B cell (primary cell): ENCODE results near the gene SRSF10. TPM values are rescaled to one million over a fixed set of nuclear protein-coding genes. Genes with fewer than 3 reads are reported as not detected.

Experiments used
- ATAC-seq: fragments of 200-7000 bp; cut with Tn5 transposase; one replicate; pipeline ENCODE4 v1.10.0; 2021; ENCODE audit warnings: low read depth, mild to moderate bottlenecking, moderate number of reproducible peaks, moderate library complexity
- CTCF ChIA-PET: fragments of 350-600 bp; sonication (Branson Sonifier 250); formaldehyde crosslinking; loops from one replicate; lab custom pipeline; 2021; ENCODE audit warnings: antibody characterized with exemption, inconsistent platforms; lab: Charles Lee
- POLR2A ChIA-PET: fragments of 350-600 bp; sonication (Branson Sonifier 250); formaldehyde crosslinking; loops from one replicate; lab custom pipeline; 2021; ENCODE audit warnings: antibody characterized with exemption; lab: Charles Lee
- DNase-seq: peaks from one replicate; pipeline ENCODE4 v3.0.0; 2013
- H2AFZ ChIP-seq: 2 replicates; pipeline ENCODE4 v1.6.1; 2012; ENCODE audit warnings: mild to moderate bottlenecking, low read depth, low read length; ENCODE audit not compliant: insufficient read depth, poor library complexity, severe bottlenecking
- H3K27ac ChIP-seq, 2 donors: 1 replicate in 1 of 2; 2 replicates in 1 of 2; pipeline ENCODE4 v1.5.1; 2012 to 2013; ENCODE audit warnings: low read length in 2 of 2, mild to moderate bottlenecking in 2 of 2, moderate library complexity in 1 of 2
- H3K27me3 ChIP-seq, 4 experiments: fragments of 200-600 bp in 1 of 4; sonication (generic) in 1 of 4; replicated peaks in 1 of 4; 1 replicate in 2 of 4; 2 replicates in 2 of 4; pipeline versions ENCODE4 v1.6.1 to v1.7.0; 2013 to 2016; ENCODE audit warnings: low read length in 3 of 4, mild to moderate bottlenecking in 2 of 4, mixed read lengths in 1 of 4, moderate library complexity in 1 of 4; ENCODE audit not compliant: insufficient read depth in 4 of 4, control insufficient read depth in 3 of 4; ENCODE audit errors: control extremely low read depth in 1 of 4
- H3K36me3 ChIP-seq, 2 experiments: replicated peaks in 1 of 2; 1 replicate in 1 of 2; 2 replicates in 1 of 2; pipeline versions ENCODE4 v1.6.1 to v1.7.1; 2013; ENCODE audit warnings: low read length in 1 of 2; ENCODE audit not compliant: insufficient read depth in 2 of 2, control insufficient read depth in 1 of 2; ENCODE audit errors: control extremely low read depth in 1 of 2, extremely low read depth in 1 of 2
- H3K4me1 ChIP-seq, 2 donors: fragments of 200-600 bp in 1 of 2; sonication (generic) in 1 of 2; 1 replicate in 1 of 2; 2 replicates in 1 of 2; pipeline versions ENCODE4 v1.5.1 to v1.6.1; 2013 to 2017; ENCODE audit warnings: low read length in 2 of 2; ENCODE audit not compliant: control insufficient read depth in 2 of 2, insufficient read depth in 2 of 2
- H3K4me2 ChIP-seq: replicated peaks from 2 replicates; pipeline ENCODE3; 2012; ENCODE audit warnings: mild to moderate bottlenecking, low read depth, low read length; ENCODE audit not compliant: poor library complexity, severe bottlenecking
- H3K4me3 ChIP-seq, 5 experiments: fragments of 200-600 bp in 1 of 5; sonication (generic) in 1 of 5; 1 replicate in 3 of 5; 2 replicates in 2 of 5; pipeline versions ENCODE4 v1.5.1 to v1.7.0; 2011 to 2016; ENCODE audit warnings: low read length in 4 of 5, mild to moderate bottlenecking in 4 of 5, low read depth in 2 of 5, control low read depth in 1 of 5, moderate library complexity in 1 of 5; ENCODE audit not compliant: insufficient read depth in 1 of 5; ENCODE audit errors: control extremely low read depth in 1 of 5, extremely low read depth in 1 of 5
- H3K79me2 ChIP-seq: fragments of 200-600 bp; sonication (generic); one replicate; pipeline ENCODE4 v1.6.0; 2016; ENCODE audit warnings: low read length; ENCODE audit not compliant: control insufficient read depth, insufficient read depth
- H3K9ac ChIP-seq: fragments of 200-600 bp; sonication (generic); 2 replicates; pipeline ENCODE4 v1.6.1; 2017; ENCODE audit warnings: mild to moderate bottlenecking, low read length, moderate library complexity
- H3K9me3 ChIP-seq, 3 donors: one replicate each; pipeline versions ENCODE4 v1.6.1 to v1.7.1; 2013; ENCODE audit warnings: low read length in 2 of 3; ENCODE audit not compliant: control insufficient read depth in 2 of 3, insufficient read depth in 1 of 3; ENCODE audit errors: control extremely low read depth in 1 of 3
- H4K20me1 ChIP-seq: 2 replicates; pipeline ENCODE4 v1.6.0; 2012; ENCODE audit warnings: mild to moderate bottlenecking, low read length; ENCODE audit not compliant: insufficient read depth, control insufficient read depth, poor library complexity, severe bottlenecking
- H3K27ac Mint-ChIP-seq: one replicate; pipeline ENCODE4 v1.8.0; 2021; ENCODE audit warnings: mixed read lengths
- H3K27me3 Mint-ChIP-seq: one replicate; pipeline ENCODE4 v1.8.0; 2021; ENCODE audit warnings: mixed read lengths
- H3K4me1 Mint-ChIP-seq: one replicate; pipeline ENCODE4 v1.8.0; 2021; ENCODE audit warnings: mixed read lengths
- H3K4me3 Mint-ChIP-seq: one replicate; pipeline ENCODE4 v1.8.0; 2021; ENCODE audit warnings: mixed read lengths
- H3K9me3 Mint-ChIP-seq: one replicate; pipeline ENCODE4 v1.8.0; 2022; ENCODE audit warnings: mixed read lengths; ENCODE audit not compliant: insufficient read depth
- CTCF ChIP-seq: fragments of 200-600 bp; IDR thresholded peaks from one replicate; pipeline ENCODE4 v1.8.0; 2022; ENCODE audit warnings: antibody characterized with exemption, mild to moderate bottlenecking
- EZH2 ChIP-seq: IDR thresholded peaks from 2 replicates; pipeline ENCODE4 v1.6.1; 2012; ENCODE audit warnings: borderline replicate concordance, low read depth, mild to moderate bottlenecking, moderate library complexity, low read length; ENCODE audit not compliant: insufficient read depth, poor library complexity, severe bottlenecking
- WGBS: methylation state at CpG from one replicate; pipeline ENCODE4 v1.1.5; 2013; ENCODE audit warnings: missing lambda C conversion rate; ENCODE audit not compliant: insufficient coverage; 5-methylcytosine and 5-hydroxymethylcytosine counted together
- intact Hi-C: fragments of 100-400 bp; cut with micrococcal nuclease; formaldehyde crosslinking; loops from one replicate; pipeline ENCODE4 v1.10.0; 2022
- polyA plus RNA-seq: library from polyadenylated mRNA; depleted of rRNA; stranded (reverse); fragments of >200 nt; gene quantifications from 2 replicates; pipeline ENCODE4 v1.2.3, GENCODE V29; 2012
- total RNA-seq, 2 donors: library from RNA; stranded (reverse); fragments of 120-200 nt in 1 of 2; gene quantifications; 1 replicate in 1 of 2; 2 replicates in 1 of 2; pipeline versions ENCODE4 v1.2.3 to v1.2.4, GENCODE V29; 2013 to 2022

The SRSF10 gene
- total and polyA plus RNA-seq, 2 donors (not counting 1 experiment from before 2014, with no cell fraction given), result 98.6 to 213 TPM

- H3K9ac ChIP-seq, result no peak overlapping the region
- TF ChIP-seq EZH2 (no peak), CTCF (no peak)
- intact Hi-C loops, result no loop called here
- H3K27me3 ChIP-seq, result no peaks in the 10 kb centered on the region
- H3K4me3 ChIP-seq, result no peak overlapping the region
- peaks cover 13 to 77% of the 10 kb centered on the region in 2 experiments for H3K36me3 ChIP-seq
- H2AFZ ChIP-seq, result no peak overlapping the region
- CTCF ChIA-PET, result interaction anchor here (0.9 to 1.5 kb wide), 4 partner anchors 96 to 724 kb away, joined by 3 to 5 read pairs (median 4); partner anchors contain the start of gene FUCA1
- H3K27ac ChIP-seq, result peak overlapping the region; percentile 1 to 58
- POLR2A ChIA-PET, result interaction anchor here (0.6 kb wide), 1 partner anchor 9 kb away, joined by 5 read pairs; no protein-coding TSS in a partner anchor
- Mint-ChIP-seq H3K4me3 (peak overlapping the region; percentile 0), H3K9me3 (no peaks in the 10 kb centered on the region), H3K4me1 (peaks cover 45% of the 10 kb centered on the region), H3K27me3 (no peaks in the 10 kb centered on the region), H3K27ac (peak overlapping the region; percentile 75)
- peaks cover 8% of the 10 kb centered on the region for H4K20me1 ChIP-seq
- H3K79me2 ChIP-seq, result peaks cover 20% of the 10 kb centered on the region
- no peak overlapping the region for H3K4me2 ChIP-seq
- WGBS, result no CpG with 5 or more reads among the region's 5 CpGs
- no peak for ATAC-seq
- H3K4me1 ChIP-seq, result peaks cover 21 to 25% of the 10 kb centered on the region in 2 donors
- no peaks in the 10 kb centered on the region for H3K9me3 ChIP-seq
- no peak for DNase-seq
These were observed 15.1 kb downstream of the SRSF10 start for GRCh38 chr1:23964790-23965740.
